ENCODE measurements around the gene ADAMTS14.

The ADAMTS14 gene

DNA sequence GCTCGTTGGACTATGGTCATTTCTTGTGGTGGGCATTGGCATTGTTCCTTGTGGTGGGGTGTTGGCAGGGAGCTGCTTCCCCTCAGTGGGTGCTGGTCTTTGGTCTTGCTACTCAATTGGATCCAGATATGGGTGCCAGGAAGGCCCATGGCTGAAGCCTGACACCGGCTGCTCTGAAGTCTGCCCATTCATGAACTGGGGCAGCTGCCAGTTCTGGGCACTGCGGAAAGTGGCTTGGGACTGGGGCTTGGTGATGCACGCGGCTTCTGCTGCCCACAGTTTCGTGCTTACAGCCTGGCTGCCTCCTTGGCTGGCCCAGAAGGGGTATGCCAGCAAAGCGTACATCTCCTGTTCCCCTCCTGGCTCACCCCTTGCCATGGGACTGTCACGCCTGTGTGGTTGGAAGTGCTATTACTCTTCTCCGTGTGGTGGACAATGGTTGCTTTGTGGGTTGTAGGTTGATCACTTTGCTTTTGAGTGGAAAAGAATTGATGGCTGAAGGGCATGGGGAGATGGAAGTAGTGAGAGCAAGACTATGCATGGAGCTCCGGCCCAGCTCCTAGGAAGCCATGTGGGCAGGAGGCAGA, 54.7 kb downstream of the ADAMTS14 start:
- no peak overlapping the region for H3K4me3 ChIP-seq (replicated peaks; ENCODE audit: low read depth, low read length)
- TF ChIP-seq, protein P1, sequence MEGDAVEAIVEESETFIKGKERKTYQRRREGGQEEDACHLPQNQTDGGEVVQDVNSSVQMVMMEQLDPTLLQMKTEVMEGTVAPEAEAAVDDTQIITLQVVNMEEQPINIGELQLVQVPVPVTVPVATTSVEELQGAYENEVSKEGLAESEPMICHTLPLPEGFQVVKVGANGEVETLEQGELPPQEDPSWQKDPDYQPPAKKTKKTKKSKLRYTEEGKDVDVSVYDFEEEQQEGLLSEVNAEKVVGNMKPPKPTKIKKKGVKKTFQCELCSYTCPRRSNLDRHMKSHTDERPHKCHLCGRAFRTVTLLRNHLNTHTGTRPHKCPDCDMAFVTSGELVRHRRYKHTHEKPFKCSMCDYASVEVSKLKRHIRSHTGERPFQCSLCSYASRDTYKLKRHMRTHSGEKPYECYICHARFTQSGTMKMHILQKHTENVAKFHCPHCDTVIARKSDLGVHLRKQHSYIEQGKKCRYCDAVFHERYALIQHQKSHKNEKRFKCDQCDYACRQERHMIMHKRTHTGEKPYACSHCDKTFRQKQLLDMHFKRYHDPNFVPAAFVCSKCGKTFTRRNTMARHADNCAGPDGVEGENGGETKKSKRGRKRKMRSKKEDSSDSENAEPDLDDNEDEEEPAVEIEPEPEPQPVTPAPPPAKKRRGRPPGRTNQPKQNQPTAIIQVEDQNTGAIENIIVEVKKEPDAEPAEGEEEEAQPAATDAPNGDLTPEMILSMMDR (IDR thresholded peaks at IDR 0.05; ENCODE audit: low read length, missing control alignments), result no peak
- no peak for DNase-seq (ENCODE audit: low read depth)

- TF ChIP-seq, protein P1 (IDR thresholded peaks at IDR 0.05; ENCODE audit: low read length, missing control alignments), result no peak
- no peak for DNase-seq (ENCODE audit: low read depth)
- no peak overlapping the region for H3K4me3 ChIP-seq (replicated peaks; ENCODE audit: low read depth, low read length)
Observed at GRCh38 chr10:70728328-70728727, 56.0 kb downstream of the ADAMTS14 start.

DNA sequence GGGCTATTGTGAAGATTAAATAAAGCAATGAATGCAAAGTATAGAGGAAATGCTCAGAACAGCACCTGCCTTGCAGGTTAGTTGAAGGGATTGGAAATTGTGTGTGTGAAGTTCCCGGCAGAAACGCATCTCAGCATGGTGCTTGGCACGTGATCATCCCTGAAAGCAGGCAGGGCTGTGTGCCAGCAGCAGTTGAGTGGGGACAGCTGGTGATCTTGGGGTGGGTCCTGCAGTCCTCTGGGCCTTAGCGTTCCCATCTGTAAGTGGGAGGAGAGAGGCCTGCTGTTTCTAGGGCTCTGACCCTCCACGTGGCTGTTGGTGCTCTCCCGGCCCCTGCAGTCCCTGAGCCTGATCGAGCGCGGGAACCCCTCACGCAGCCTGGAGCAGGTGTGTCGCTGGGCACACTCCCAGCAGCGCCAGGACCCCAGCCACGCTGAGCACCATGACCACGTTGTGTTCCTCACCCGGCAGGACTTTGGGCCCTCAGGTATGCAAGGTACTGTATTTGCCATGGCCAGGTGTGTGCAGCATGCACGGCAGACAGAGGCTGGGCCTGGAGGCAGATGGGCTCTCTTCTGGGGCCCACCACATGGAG, 57.6 kb downstream of the ADAMTS14 start:
- H3K4me3 ChIP-seq (replicated peaks; ENCODE audit: low read depth, low read length), result no peak overlapping the region
- TF ChIP-seq, protein P1 (IDR thresholded peaks at IDR 0.05; ENCODE audit: low read length, missing control alignments), result no peak
- peak; percentile 18 for DNase-seq (ENCODE audit: low read depth)

DNA sequence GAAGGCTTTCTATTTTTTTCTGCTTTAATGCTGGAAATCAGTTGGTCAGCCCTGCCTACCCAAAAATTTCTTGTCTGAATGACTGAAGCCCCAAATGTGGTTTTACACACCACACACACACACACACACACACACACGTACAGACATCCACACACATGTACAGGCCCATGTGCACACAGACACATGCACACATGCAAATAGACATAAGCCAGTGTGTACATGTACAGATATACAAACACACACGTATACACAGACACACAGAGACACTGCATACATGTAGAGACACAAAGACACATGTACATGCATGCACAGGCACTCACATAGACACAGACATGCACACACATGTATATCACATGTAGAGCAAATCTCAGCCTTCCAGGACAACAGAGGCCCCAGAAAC, 58.6 kb downstream of the ADAMTS14 start:
- peak; percentile 2 for DNase-seq (ENCODE audit: low read depth)
- no peak overlapping the region for H3K4me3 ChIP-seq (replicated peaks; ENCODE audit: low read depth, low read length)
- TF ChIP-seq, protein P1 (IDR thresholded peaks at IDR 0.05; ENCODE audit: low read length, missing control alignments), result no peak

DNA sequence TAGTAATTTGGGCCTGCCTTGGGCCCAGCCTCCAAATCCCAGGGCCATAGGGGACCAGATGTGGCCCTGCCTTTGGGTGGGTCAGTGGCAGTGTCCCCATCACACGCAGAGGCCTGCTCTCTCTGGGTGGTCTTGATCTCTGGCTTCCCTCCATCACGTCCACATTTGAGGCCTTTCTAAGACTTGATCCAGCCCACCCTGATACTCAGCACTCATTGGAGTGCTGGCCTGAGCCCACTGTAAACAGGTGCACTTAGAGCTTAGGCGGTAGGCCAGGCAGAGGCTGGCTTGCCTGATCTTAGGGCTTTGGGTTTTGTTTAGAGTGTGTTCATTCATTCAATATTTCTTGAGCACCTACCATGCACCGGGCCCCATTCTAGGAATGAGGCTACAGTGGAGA, 60.3 kb downstream of the ADAMTS14 start:
- no peak for DNase-seq (ENCODE audit: low read depth)
- H3K4me3 ChIP-seq (replicated peaks; ENCODE audit: low read depth, low read length), result no peak overlapping the region
- TF ChIP-seq, protein P1 (IDR thresholded peaks at IDR 0.05; ENCODE audit: low read length, missing control alignments), result no peak

DNA sequence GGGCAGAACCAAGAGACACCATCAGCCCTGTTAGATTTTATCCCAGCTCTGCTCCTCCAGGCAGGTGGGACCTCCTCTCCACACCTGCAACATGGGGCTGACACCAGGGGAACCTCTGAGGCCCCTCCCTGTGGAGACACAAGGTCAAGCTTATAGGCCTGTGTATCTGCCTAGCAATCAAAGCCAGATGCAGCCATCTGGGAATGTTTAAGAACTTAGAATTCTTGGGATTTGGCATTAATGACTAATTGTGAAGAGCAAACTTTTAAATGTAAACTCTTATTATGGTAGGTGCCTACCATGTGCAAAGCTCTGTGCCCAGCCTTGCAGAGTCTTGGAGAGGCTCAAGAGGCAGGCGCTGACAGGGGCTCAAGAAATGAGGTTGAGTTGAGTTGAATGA, 60.7 kb downstream of the ADAMTS14 start:
- TF ChIP-seq, protein P1 (IDR thresholded peaks at IDR 0.05; ENCODE audit: low read length, missing control alignments), result no peak
- no peak for DNase-seq (ENCODE audit: low read depth)
- no peak overlapping the region for H3K4me3 ChIP-seq (replicated peaks; ENCODE audit: low read depth, low read length)

GRCh38 chr10:70735161-70735560, 62.9 kb downstream of the ADAMTS14 start:
- no peak for DNase-seq (ENCODE audit: low read depth)
- TF ChIP-seq, protein P1 (IDR thresholded peaks at IDR 0.05; ENCODE audit: low read length, missing control alignments), result no peak
- H3K4me3 ChIP-seq (replicated peaks; ENCODE audit: low read depth, low read length), result no peak overlapping the region
